ENCODE measurements around the gene SH3RF1. TPM values are rescaled to one million over a fixed set of nuclear protein-coding genes. Genes with fewer than 3 reads are reported as not detected.

The SH3RF1 gene
- total RNA-seq, 1 donor from 2014 or later: 25.6 TPM

- Histone ChIP-seq H3K36me3 (ENCODE audit: control insufficient read depth, insufficient read depth, low read length) (no peaks in the 10 kb centered on the region), H3K4me3 (ENCODE audit: low read depth, low read length) (no peak overlapping the region), H3K27me3 (ENCODE audit: control insufficient read depth, insufficient read depth, low read length) (no peaks in the 10 kb centered on the region)
- TF ChIP-seq CTCF (IDR thresholded peaks at IDR 0.05; ENCODE audit: insufficient read depth, low read length, poor library complexity, severe bottlenecking): no peak
- no peak for DNase-seq (ENCODE audit: low read depth)
Observed at GRCh38 chr4:169215656-169216055, 55.1 kb downstream of the SH3RF1 start.

- no peaks in the 10 kb centered on the region for H3K36me3 ChIP-seq (ENCODE audit: control insufficient read depth, insufficient read depth, low read length)
- TF ChIP-seq CTCF (IDR thresholded peaks at IDR 0.05; ENCODE audit: insufficient read depth, low read length, poor library complexity, severe bottlenecking): no peak
- DNase-seq (ENCODE audit: low read depth): no peak
- no peak overlapping the region for H3K4me3 ChIP-seq (ENCODE audit: low read depth, low read length)
- H3K27me3 ChIP-seq (ENCODE audit: control insufficient read depth, insufficient read depth, low read length): no peaks in the 10 kb centered on the region
Observed at GRCh38 chr4:169212981-169213380, 57.8 kb downstream of the SH3RF1 start.

GRCh38 chr4:169210504-169211118, 60.1 kb downstream of the SH3RF1 start:
- no peak for TF ChIP-seq CTCF (IDR thresholded peaks at IDR 0.05; ENCODE audit: insufficient read depth, low read length, poor library complexity, severe bottlenecking)
- DNase-seq (ENCODE audit: low read depth): no peak
- no peak overlapping the region for H3K4me3 ChIP-seq (ENCODE audit: low read depth, low read length)
- no peaks in the 10 kb centered on the region for H3K27me3 ChIP-seq (ENCODE audit: control insufficient read depth, insufficient read depth, low read length)
- H3K36me3 ChIP-seq (ENCODE audit: control insufficient read depth, insufficient read depth, low read length): no peaks in the 10 kb centered on the region

- no peaks in the 10 kb centered on the region for H3K36me3 ChIP-seq (ENCODE audit: control insufficient read depth, insufficient read depth, low read length)
- TF ChIP-seq CTCF (IDR thresholded peaks at IDR 0.05; ENCODE audit: insufficient read depth, low read length, poor library complexity, severe bottlenecking): no peak
- no peak for DNase-seq (ENCODE audit: low read depth)
- no peak overlapping the region for H3K4me3 ChIP-seq (ENCODE audit: low read depth, low read length)
- H3K27me3 ChIP-seq (ENCODE audit: control insufficient read depth, insufficient read depth, low read length): no peaks in the 10 kb centered on the region
Observed at GRCh38 chr4:169209388-169209883, 61.3 kb downstream of the SH3RF1 start.

GRCh38 chr4:169208516-169208915, 62.2 kb downstream of the SH3RF1 start:
- no peak for TF ChIP-seq CTCF (IDR thresholded peaks at IDR 0.05; ENCODE audit: insufficient read depth, low read length, poor library complexity, severe bottlenecking)
- no peak for DNase-seq (ENCODE audit: low read depth)
- Histone ChIP-seq H3K27me3 (ENCODE audit: control insufficient read depth, insufficient read depth, low read length) (no peaks in the 10 kb centered on the region), H3K36me3 (ENCODE audit: control insufficient read depth, insufficient read depth, low read length) (no peaks in the 10 kb centered on the region), H3K4me3 (ENCODE audit: low read depth, low read length) (no peak overlapping the region)

- Histone ChIP-seq H3K27me3 (ENCODE audit: control insufficient read depth, insufficient read depth, low read length) (no peaks in the 10 kb centered on the region), H3K36me3 (ENCODE audit: control insufficient read depth, insufficient read depth, low read length) (no peaks in the 10 kb centered on the region), H3K4me3 (ENCODE audit: low read depth, low read length) (no peak overlapping the region)
- no peak for DNase-seq (ENCODE audit: low read depth)
- no peak for TF ChIP-seq CTCF (IDR thresholded peaks at IDR 0.05; ENCODE audit: insufficient read depth, low read length, poor library complexity, severe bottlenecking)
Observed at GRCh38 chr4:169208090-169208455, 62.7 kb downstream of the SH3RF1 start.

Measured in kidney epithelial cell (primary cell).